ENCODE data around the gene DHX35.

DNA sequence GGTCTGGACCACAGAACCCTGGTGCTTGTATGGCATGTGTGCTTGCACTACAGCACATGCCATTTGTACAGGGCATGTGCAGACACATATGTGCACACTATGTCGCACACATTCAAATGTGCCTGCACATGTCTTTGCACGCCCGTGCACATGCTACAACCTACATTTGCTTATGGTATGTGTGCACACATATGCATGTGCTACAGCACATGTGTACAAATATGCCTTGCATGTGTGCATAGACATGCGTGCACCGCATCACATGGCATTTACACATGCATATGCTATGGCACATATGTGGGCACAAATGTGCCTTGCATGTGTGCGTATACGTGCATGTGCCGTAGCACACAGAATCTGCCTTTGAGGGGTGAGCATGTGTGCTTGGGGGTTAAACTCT is 90.5 kb downstream of the DHX35 start:
- TF ChIP-seq, protein P1, sequence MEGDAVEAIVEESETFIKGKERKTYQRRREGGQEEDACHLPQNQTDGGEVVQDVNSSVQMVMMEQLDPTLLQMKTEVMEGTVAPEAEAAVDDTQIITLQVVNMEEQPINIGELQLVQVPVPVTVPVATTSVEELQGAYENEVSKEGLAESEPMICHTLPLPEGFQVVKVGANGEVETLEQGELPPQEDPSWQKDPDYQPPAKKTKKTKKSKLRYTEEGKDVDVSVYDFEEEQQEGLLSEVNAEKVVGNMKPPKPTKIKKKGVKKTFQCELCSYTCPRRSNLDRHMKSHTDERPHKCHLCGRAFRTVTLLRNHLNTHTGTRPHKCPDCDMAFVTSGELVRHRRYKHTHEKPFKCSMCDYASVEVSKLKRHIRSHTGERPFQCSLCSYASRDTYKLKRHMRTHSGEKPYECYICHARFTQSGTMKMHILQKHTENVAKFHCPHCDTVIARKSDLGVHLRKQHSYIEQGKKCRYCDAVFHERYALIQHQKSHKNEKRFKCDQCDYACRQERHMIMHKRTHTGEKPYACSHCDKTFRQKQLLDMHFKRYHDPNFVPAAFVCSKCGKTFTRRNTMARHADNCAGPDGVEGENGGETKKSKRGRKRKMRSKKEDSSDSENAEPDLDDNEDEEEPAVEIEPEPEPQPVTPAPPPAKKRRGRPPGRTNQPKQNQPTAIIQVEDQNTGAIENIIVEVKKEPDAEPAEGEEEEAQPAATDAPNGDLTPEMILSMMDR (conservative IDR thresholded peaks at IDR 0.05; ENCODE audit: low read depth in 2 of 2) = no peak
- TF ChIP-seq POLR2AphosphoS5 (IDR thresholded peaks at IDR 0.05; ENCODE audit: low read depth) = no peak
- TF ChIP-seq, protein P2, sequence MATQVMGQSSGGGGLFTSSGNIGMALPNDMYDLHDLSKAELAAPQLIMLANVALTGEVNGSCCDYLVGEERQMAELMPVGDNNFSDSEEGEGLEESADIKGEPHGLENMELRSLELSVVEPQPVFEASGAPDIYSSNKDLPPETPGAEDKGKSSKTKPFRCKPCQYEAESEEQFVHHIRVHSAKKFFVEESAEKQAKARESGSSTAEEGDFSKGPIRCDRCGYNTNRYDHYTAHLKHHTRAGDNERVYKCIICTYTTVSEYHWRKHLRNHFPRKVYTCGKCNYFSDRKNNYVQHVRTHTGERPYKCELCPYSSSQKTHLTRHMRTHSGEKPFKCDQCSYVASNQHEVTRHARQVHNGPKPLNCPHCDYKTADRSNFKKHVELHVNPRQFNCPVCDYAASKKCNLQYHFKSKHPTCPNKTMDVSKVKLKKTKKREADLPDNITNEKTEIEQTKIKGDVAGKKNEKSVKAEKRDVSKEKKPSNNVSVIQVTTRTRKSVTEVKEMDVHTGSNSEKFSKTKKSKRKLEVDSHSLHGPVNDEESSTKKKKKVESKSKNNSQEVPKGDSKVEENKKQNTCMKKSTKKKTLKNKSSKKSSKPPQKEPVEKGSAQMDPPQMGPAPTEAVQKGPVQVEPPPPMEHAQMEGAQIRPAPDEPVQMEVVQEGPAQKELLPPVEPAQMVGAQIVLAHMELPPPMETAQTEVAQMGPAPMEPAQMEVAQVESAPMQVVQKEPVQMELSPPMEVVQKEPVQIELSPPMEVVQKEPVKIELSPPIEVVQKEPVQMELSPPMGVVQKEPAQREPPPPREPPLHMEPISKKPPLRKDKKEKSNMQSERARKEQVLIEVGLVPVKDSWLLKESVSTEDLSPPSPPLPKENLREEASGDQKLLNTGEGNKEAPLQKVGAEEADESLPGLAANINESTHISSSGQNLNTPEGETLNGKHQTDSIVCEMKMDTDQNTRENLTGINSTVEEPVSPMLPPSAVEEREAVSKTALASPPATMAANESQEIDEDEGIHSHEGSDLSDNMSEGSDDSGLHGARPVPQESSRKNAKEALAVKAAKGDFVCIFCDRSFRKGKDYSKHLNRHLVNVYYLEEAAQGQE (IDR thresholded peaks at IDR 0.05; ENCODE audit: unreplicated experiment) = no peak
- no peak for TF ChIP-seq EZH2 (IDR thresholded peaks at IDR 0.05; ENCODE audit: low read depth, unreplicated experiment)
- no peak for TF ChIP-seq EZH2phosphoT487 (IDR thresholded peaks at IDR 0.05; ENCODE audit: unreplicated experiment)
